GM12865 (cell line): ENCODE data around the gene ZRANB1.

Experiments
- DNase-seq: peaks from one replicate; pipeline ENCODE4 v3.0.0; 2010; ENCODE audit warnings: low read depth
- H3K4me3 ChIP-seq: 2 replicates; pipeline ENCODE4 v1.5.1; 2011; ENCODE audit warnings: mild to moderate bottlenecking, low read depth, low read length, control low read depth
- TF ChIP-seq, protein P1 (sequence below): IDR thresholded peaks from 2 replicates; pipeline ENCODE4 v1.5.1; 2011; ENCODE audit warnings: low read length, control low read depth, low read depth, inconsistent platforms; ENCODE audit not compliant: insufficient read depth; ENCODE audit errors: missing control alignments

ZRANB1 gene

DNA sequence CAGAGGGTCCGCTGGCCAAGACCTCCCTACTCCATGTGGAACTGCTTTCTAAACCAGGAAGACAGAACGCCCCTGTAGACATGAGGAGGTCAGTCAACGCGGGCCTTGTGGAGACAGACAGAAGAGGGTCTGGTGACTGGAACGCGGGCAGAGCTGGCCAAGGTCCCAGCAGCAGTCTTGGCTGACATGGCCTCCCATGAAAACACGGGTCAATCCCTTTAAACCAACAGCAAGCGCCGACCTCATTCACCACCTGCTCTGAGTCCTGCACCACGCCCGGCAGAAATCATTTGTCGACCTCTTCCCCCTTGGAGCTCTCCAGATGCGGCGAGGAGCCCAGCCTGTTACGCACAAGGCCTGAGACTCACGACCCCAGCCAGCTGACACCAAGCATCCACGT, 78.5 kb downstream of the ZRANB1 start:
- no peak overlapping the region for H3K4me3 ChIP-seq
- TF ChIP-seq, protein P1, sequence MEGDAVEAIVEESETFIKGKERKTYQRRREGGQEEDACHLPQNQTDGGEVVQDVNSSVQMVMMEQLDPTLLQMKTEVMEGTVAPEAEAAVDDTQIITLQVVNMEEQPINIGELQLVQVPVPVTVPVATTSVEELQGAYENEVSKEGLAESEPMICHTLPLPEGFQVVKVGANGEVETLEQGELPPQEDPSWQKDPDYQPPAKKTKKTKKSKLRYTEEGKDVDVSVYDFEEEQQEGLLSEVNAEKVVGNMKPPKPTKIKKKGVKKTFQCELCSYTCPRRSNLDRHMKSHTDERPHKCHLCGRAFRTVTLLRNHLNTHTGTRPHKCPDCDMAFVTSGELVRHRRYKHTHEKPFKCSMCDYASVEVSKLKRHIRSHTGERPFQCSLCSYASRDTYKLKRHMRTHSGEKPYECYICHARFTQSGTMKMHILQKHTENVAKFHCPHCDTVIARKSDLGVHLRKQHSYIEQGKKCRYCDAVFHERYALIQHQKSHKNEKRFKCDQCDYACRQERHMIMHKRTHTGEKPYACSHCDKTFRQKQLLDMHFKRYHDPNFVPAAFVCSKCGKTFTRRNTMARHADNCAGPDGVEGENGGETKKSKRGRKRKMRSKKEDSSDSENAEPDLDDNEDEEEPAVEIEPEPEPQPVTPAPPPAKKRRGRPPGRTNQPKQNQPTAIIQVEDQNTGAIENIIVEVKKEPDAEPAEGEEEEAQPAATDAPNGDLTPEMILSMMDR: no peak
- no peak for DNase-seq

DNA sequence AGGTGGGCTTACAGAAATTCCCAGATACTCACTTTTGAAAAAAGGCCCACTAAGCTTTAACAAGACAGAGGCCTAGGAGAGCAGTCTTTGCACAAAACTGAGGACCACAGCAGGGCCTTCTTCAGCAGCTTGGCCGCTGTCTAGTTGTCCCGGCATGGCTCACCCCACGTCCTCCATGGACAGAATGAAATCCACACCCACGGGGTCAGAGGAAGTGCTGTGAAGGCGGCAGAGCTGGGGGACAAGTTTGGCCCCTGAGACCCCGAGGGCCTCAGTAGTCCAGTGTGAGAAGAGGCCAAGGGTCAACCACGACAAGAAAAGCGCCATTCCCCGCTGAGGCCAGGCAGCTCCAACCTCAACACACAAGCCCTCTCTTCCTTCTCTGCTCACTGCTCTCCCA, 78.9 kb downstream of the ZRANB1 start:
- TF ChIP-seq, protein P1: no peak
- no peak for DNase-seq
- H3K4me3 ChIP-seq: no peak overlapping the region

DNA sequence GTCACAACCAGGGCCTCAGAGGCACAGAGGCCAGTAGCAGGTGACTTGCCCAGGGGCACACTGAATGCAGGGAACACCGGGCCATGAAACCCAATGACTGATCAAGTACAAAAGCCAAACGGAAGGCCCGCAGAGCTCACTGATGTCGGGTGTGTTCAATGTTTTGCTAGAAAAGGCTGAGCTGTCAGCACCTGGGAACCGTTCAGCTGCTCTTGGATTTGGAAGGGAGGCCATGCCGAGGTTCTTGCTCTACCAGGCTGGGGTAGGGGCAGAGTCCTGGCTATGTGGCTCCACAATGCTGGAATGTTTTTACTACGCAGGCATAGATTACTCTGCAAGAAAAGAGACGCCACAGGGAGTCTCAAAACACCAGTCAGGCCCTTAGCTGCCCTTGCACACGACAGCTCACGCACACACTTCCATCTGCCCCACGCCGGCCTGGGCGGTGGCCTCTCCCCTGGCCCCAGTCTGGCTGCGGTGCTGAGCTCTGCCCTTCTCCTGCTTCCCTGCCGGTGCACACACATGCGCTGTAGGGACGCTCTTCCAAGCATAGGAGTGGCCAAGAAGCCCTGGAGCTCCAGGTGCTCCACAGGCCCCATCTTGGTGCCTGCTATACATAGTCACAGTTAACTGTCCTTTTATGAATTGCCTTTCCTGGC, 79.9 kb downstream of the ZRANB1 start:
- DNase-seq: no peak
- TF ChIP-seq, protein P1: no peak

DNA sequence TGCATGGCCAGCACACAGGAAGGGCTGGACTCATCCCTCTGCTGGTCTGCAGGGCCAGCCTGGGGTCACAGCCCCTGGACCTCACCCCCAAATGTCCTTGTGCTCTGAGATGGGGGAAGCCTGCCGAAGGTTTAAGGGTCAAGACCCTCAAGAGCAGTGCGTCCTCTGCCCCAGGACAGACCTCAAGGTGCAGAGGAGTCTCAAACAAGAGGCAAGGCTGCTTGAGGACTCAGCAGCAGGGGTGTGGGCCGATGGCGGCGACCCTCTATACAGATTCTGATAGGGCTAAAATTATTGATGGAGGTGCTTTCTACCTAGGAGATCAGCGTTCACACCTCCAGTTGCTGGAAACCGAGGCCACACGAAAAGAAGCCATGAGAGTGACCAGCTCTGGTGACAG, 80.7 kb downstream of the ZRANB1 start:
- TF ChIP-seq, protein P1: no peak

More for the DNA sequence above, 79.9 kb downstream of the ZRANB1 start:
- H3K4me3 ChIP-seq: no peak overlapping the region

DNA sequence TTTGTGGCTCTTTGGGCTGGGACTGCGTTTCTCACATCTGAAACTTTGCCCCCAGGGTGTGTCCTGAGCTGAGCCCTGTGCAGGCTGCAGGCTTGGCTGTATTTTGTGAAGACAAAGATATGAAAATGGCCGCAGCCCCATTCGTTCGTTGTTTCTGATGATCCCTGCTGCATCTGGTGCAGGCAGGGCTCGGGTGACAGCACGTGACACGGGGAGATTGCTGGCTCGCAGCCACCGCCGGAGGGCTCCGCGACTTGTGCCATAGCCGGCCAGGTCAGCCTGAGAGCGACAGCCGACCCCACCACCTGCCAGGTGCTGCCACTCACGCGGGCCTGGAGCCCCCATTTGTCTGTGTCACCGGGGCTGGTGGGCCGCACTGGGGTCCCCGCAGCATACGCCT, 81.3 kb downstream of the ZRANB1 start:
- H3K4me3 ChIP-seq: no peak overlapping the region
- TF ChIP-seq, protein P1: no peak
- DNase-seq: no peak

More for the DNA sequence above, 80.7 kb downstream of the ZRANB1 start:
- no peak for DNase-seq
- H3K4me3 ChIP-seq: no peak overlapping the region

DNA sequence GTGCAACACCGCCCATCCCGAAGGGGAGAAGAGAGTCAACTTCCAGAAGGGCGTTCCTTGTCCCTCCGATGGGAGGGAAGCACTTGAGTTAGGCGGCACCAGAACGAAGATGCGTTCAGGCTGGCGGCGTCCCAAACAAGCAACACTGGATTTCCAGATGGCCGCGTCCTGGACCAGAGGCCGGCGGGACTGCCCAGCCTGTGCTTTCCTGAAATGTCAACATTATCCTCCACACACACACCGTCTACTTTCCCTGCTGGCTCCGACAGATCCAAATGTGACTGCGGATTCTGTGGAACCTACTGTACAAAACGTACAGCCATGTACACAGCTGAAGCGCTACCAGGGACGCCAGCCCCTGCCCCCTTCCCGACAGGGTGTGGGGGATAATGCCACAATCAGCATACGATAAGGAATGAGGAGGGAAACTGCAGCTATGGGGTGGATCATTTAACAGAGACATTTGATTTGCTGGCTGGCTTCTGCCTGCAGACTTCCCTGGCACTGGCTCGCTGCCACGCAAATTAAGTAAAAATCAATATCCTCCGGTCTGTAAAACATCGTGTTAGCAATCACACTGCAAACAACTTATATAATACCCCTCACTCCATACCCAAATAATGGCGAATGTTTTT, 82.1 kb downstream of the ZRANB1 start:
- H3K4me3 ChIP-seq: no peak overlapping the region
- DNase-seq: no peak
- TF ChIP-seq, protein P1: no peak
